Measurements from ENCODE around the gene GABBR1. TPM values are rescaled to one million over a fixed set of nuclear protein-coding genes. Genes with fewer than 3 reads are reported as not detected.
"Not testable (repeated sequence)": the region's sequence is repeated elsewhere in the genome, so short reads cannot be mapped to it uniquely, and the experiment has no call there.

Gene GABBR1
- total and polyA plus RNA-seq, 2 donors (not counting 3 experiments of a cell fraction or from before 2014, with no cell fraction given) = 43.6 to 50.8 TPM

DNA sequence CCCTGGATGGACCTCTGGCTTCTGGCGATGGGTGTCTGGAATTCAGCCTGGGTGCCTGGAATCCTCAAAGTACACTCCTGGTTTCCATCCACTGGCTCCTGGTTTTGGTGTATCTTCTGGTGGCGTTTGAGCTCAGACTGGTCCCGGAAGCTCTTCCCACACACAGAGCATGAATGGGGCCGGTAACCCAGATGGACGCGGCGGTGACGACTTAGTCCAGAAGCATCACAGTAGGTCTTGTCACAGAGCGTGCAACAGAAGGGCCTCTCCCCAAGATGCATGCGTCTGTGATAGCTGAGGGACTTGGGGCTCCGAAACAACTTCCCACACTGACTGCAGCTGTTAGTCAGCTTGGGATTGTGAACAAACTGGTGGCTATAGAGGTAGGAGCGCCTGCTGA lies 40.2 kb upstream of the GABBR1 start:
- Histone ChIP-seq H3K36me3 (ENCODE audit: control insufficient read depth in 2 of 2, extremely low read depth in 1 of 2, insufficient read depth in 2 of 2, low read length in 2 of 2) (no peaks in the 10 kb centered on the region), H3K79me2 (ENCODE audit: control insufficient read depth, insufficient read depth, low read length) (no peaks in the 10 kb centered on the region), H3K9ac (replicated peaks; ENCODE audit: extremely low read depth, insufficient read depth, low read length) (no peak overlapping the region), H2AFZ (ENCODE audit: low read depth, low read length) (no peak overlapping the region), H3K4me3 (replicated peaks in 1 of 3; ENCODE audit: insufficient read depth in 1 of 3, low read depth in 1 of 3, low read length in 3 of 3) (no peak overlapping the region), H3K9me3 (replicated peaks; ENCODE audit: control insufficient read depth, insufficient read depth, low read length) (no peaks in the 10 kb centered on the region), H3K9me1 (replicated peaks; ENCODE audit: control insufficient read depth, extremely low read depth, insufficient read depth, low read length) (no peaks in the 10 kb centered on the region), H3K27ac (ENCODE audit: insufficient read depth, low read depth, low read length) (no peak overlapping the region), H3K4me2 (ENCODE audit: insufficient read depth, low read length) (no peak overlapping the region), H3K4me1 (ENCODE audit: control insufficient read depth, extremely low read depth, insufficient read depth, low read length) (no peaks in the 10 kb centered on the region), H3K27me3 (ENCODE audit: control insufficient read depth in 2 of 2, insufficient read depth in 2 of 2, low read length in 2 of 2) (peaks cover 3 to 5% of the 10 kb centered on the region in 2 experiments), H4K20me1 (replicated peaks; ENCODE audit: control insufficient read depth, extremely low read depth, insufficient read depth, low read length) (no peaks in the 10 kb centered on the region)
- ChIA-PET POLR2A (no interaction called here), CTCF (interaction anchor here (1.1 to 3.8 kb wide), 3 partner anchors 11 to 23 kb away, joined by 3 to 17 read pairs (median 7); no protein-coding TSS in a partner anchor)
- no peak for TF ChIP-seq CTCF (IDR thresholded peaks at IDR 0.05; ENCODE audit: extremely low read depth in 1 of 2, insufficient read depth in 1 of 2, low read depth in 1 of 2, low read length in 2 of 2)
- no peak for TF ChIP-seq MYC (IDR thresholded peaks at IDR 0.05; ENCODE audit: low read depth, low read length)
- TF ChIP-seq POLR2AphosphoS5 (IDR thresholded peaks at IDR 0.05; ENCODE audit: insufficient read depth, low read depth, low read length) = no peak
- TF ChIP-seq GATA2 (IDR thresholded peaks at IDR 0.05; ENCODE audit: insufficient read depth, insufficient read length, low read depth, low read length) = no peak
- no peak for TF ChIP-seq POLR2A (IDR thresholded peaks at IDR 0.05; ENCODE audit: low read depth, low read length)
- no peak for TF ChIP-seq JUN (IDR thresholded peaks at IDR 0.05; ENCODE audit: borderline replicate concordance, insufficient read depth, insufficient read length, low read depth)
- no peak for TF ChIP-seq MAX (IDR thresholded peaks at IDR 0.05; ENCODE audit: insufficient read depth, insufficient read length)
- no peak for TF ChIP-seq FOS (IDR thresholded peaks at IDR 0.05; ENCODE audit: borderline replicate concordance, insufficient read depth, low read length)
- no peak for TF ChIP-seq EZH2 (IDR thresholded peaks at IDR 0.05; ENCODE audit: borderline replicate concordance, low read depth, low read length, severe bottlenecking)
- DNase-seq (ENCODE audit: low read depth, low spot score) (no peak), FAIRE-seq (no peak)
- intact Hi-C loops (cut with micrococcal nuclease) = no loop called here
- no TSS peak for BruUV-seq (replicated peaks)
- dilution Hi-C loops (cut with MboI; ENCODE audit: extremely low pct_ligation_motif_present, low sequenced_read_pairs) = no loop called here

GRCh38 chr6:29672116-29672515 lies 39.1 kb upstream of the GABBR1 start:
- H3K4me2 ChIP-seq (ENCODE audit: insufficient read depth, low read length); H3K79me2 ChIP-seq (ENCODE audit: control insufficient read depth, insufficient read depth, low read length); dilution Hi-C loops (cut with MboI; ENCODE audit: extremely low pct_ligation_motif_present, low sequenced_read_pairs); H3K36me3 ChIP-seq (ENCODE audit: control insufficient read depth in 2 of 2, extremely low read depth in 1 of 2, insufficient read depth in 2 of 2, low read length in 2 of 2); H3K4me3 ChIP-seq (replicated peaks in 1 of 3; ENCODE audit: insufficient read depth in 1 of 3, low read depth in 1 of 3, low read length in 3 of 3); intact Hi-C loops (cut with micrococcal nuclease); FAIRE-seq; H3K9me3 ChIP-seq (replicated peaks; ENCODE audit: control insufficient read depth, insufficient read depth, low read length); POLR2A ChIA-PET; H3K4me1 ChIP-seq (ENCODE audit: control insufficient read depth, extremely low read depth, insufficient read depth, low read length); BruUV-seq (replicated peaks); H3K9me1 ChIP-seq (replicated peaks; ENCODE audit: control insufficient read depth, extremely low read depth, insufficient read depth, low read length); H3K27ac ChIP-seq (ENCODE audit: insufficient read depth, low read depth, low read length); DNase-seq (ENCODE audit: low read depth, low spot score); H4K20me1 ChIP-seq (replicated peaks; ENCODE audit: control insufficient read depth, extremely low read depth, insufficient read depth, low read length); H3K9ac ChIP-seq (replicated peaks; ENCODE audit: extremely low read depth, insufficient read depth, low read length); H2AFZ ChIP-seq (ENCODE audit: low read depth, low read length): not testable (repeated sequence)
- peaks cover 7 to 13% of the 10 kb centered on the region in 2 experiments for H3K27me3 ChIP-seq (ENCODE audit: control insufficient read depth in 2 of 2, insufficient read depth in 2 of 2, low read length in 2 of 2)
- CTCF ChIA-PET = interaction anchor here (1.1 to 4.9 kb wide), 3 partner anchors 15 to 22 kb away, joined by 3 to 25 read pairs (median 17); no protein-coding TSS in a partner anchor

All from endothelial cell of umbilical vein (primary cell).